Stimulated activated CD8-positive, alpha-beta memory T cell treated with anti-CD3 and anti-CD28 coated beads, Interleukin-15, amount 100 ng/mL, for 48 hours (primary cell): ENCODE results near the gene AMT.
"Not testable (repeated sequence)": the region's sequence is repeated elsewhere in the genome, so short reads cannot be mapped to it uniquely, and the experiment has no call there.

ENCODE experiments used
- DNase-seq, 2 donors: peaks; one replicate each; pipeline ENCODE4 v3.0.0-alpha.2; 2020; ENCODE audit warnings: low read depth in 2 of 2

Gene AMT

GRCh38 chr3:49421890-49422378, 339 bp downstream of the AMT start:
- no peak for DNase-seq

DNA sequence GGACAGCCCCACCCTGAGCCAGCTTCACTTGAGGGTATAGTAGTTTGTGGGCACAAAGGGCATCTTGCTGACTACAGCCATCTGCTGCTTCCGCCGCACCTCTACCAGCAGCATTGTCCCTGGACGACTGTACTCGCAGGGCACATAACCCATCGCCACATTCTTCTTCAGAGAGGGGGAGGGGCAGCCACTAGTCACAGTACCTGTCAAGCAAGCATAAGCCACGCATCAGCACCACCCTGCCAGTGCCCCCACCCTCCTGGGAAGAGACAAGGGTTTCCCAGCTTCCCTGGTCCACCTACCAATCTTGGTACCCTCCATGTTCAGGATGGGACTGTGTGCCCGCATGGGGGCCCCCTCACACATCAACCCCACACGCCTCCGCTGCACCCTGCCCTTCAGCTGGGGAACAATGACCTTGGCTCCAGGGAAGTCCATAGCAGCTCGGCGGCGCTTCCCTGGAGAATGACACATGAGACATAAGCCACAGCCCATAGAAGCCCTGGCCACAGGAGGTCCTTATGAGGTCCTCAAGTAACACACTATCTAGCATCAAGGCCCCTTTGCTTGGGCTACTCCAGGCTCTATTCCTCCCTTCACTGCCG, 4.7 kb downstream of the AMT start:
- DNase-seq = no peak

DNA sequence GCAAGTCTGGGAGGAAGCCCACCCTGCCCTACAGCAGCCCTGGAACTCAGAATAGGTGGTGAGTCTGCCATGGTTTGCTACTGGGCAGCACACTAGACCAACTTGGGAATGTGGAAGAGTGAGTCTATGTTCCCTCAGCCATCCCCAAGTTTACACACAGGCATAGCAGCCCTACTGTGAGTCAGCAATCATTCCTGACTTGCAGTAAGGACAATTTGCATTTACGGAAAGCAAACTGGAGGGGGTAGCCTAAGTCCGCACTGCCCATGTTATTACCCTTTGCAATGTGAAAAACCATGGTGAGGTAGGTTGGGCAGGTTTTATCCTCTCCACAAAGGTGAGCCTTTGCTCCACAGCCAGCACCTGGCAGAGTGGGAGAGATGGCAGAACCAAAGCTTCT, 5.4 kb downstream of the AMT start:
- DNase-seq = no peak

GRCh38 chr3:49415931-49416601, 6.2 kb downstream of the AMT start:
- peak; percentile 46 to 54 for DNase-seq

- DNase-seq = no peak
Observed at GRCh38 chr3:49414753-49415152, 7.5 kb downstream of the AMT start.

- DNase-seq = no peak
Observed at GRCh38 chr3:49413338-49413734, 8.9 kb downstream of the AMT start.

- DNase-seq = no peak
Observed at GRCh38 chr3:49412632-49413337, 9.5 kb downstream of the AMT start.

DNA sequence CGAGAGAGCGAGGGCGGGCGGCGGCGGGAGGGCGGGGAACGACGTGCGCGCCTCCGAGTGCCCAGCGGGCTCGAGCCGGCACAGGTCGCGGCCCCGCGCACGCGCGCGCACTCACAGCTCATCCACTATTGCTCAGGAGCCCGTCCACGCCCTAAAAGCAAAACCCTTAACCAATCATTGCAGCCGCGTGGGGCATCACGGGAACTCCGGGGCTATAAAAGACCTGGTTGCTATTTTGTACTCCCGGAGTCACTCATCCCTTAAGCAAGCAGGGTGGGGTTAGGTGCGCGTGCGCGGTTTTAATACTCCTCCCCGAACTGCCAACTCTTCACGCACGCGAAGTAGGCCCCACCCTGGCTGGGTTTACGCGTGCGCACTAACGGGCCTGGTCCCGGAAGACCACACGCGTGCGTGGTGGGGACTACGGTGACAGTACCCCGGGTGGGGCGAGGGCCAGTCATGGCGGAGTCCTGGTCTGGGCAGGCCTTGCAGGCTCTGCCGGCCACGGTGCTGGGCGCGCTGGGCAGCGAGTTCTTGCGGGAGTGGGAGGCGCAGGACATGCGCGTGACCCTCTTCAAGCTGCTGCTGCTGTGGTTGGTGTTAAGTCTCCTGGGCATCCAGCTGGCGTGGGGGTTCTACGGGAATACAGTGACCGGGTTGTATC, 10.2 kb downstream of the AMT start, which contains the start of the genes RHOA and TCTA:
Gene RHOA (minus strand): TSS at position 9 of the 664 bp plus-strand sequence. CDS start 36,387 bp downstream, outside the sequence.
Gene TCTA (plus strand): TSS at position 456 of the 664 bp plus-strand sequence. CDS start 4 bp downstream, at position 460.
- DNase-seq = peak; percentile 97 to 98

GRCh38 chr3:49411535-49411967, 10.7 kb downstream of the AMT start:
- peak; percentile 30 to 43 for DNase-seq

GRCh38 chr3:49410846-49411534, 11.3 kb downstream of the AMT start:
- DNase-seq = no peak

- no peak for DNase-seq
Observed at GRCh38 chr3:49410066-49410845, 12.0 kb downstream of the AMT start.

GRCh38 chr3:49406571-49407565, 15.4 kb downstream of the AMT start:
- no peak for DNase-seq

DNA sequence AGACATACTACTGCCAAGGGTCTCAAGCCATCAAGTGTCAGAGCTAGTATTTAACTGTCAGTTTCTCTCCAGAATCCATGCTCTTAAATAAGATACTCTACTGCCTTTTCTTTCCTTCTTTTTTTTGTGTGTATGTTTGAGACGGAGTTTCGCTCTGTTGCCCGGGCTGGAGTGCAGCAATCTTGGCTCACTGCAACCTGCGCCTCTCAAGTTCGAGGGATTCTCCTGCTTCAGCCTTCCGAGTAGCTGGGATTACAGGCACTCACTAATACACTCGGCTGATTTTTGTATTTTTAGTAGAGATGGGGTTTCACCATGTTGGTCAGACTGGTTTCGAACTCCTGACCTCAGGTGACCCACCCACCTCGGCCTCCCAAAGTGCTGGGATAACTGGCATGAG, 16.7 kb downstream of the AMT start:
- DNase-seq = not testable (repeated sequence)

- DNase-seq = no peak
Observed at GRCh38 chr3:49403891-49404290, 18.4 kb downstream of the AMT start.

DNA sequence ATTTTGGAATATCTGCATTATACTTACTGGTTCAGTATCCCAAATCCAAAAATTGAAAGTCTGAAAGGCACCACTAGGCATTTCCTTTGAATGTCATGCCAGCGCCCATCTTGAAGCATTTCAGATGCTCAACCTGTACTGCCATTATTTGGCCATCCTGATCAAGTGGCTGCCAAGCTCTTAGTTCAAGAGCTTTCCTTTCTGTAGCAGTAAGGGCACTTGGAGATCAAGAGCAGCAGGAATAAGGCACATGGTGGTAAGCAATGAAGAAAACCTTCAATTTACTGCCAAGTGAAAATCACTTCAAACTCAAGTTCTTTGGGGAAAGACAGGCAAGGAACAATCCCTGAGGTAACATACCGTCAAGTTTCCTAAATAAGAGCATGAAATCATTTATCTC, 20.5 kb downstream of the AMT start:
- DNase-seq = no peak

- no peak for DNase-seq
Observed at GRCh38 chr3:49399461-49399860, 22.8 kb downstream of the AMT start.

GRCh38 chr3:49397470-49397869, 24.8 kb downstream of the AMT start:
- no peak for DNase-seq

- DNase-seq = not testable (repeated sequence)
Observed at GRCh38 chr3:49391310-49391709, 31.0 kb downstream of the AMT start.

DNA sequence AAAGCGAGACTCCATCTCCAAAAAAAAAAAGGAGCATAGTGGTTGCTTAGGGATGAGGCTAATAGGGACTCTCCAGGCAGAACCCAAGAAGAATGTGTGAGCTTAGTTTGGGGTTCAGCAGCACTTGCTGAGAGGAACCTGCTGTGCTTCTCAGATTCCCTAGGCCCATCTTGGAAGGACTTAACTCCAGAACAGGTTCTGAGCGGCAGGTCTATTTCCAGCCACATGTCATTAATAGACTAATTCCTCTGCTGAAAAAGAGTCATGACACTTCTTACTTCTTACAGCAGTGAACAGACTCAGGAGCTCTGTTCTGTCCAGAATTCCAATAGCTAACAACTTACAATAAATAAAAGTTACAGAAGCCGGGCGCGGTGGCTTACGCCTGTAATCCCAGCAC, 33.0 kb downstream of the AMT start:
- DNase-seq = no peak
